GM23338 (cell line): Measurements from ENCODE around the gene DAB2. TPM values are rescaled to one million over a fixed set of nuclear protein-coding genes. Genes with fewer than 3 reads are reported as not detected.

ENCODE experiments used
- ATAC-seq: fragments of 200-7000 bp; cut with Tn5 transposase; 3 replicates; pipeline ENCODE4 v1.9.1; 2020
- DNase-seq: peaks from one replicate; pipeline ENCODE4 v3.0.0-alpha.2; 2015; ENCODE audit warnings: low spot score
- H2AFZ ChIP-seq: fragments of 200-600 bp; sonication (generic); 2 replicates; pipeline ENCODE4 v1.8.0; 2016; ENCODE audit warnings: antibody characterized with exemption, mild to moderate bottlenecking, moderate library complexity
- H3F3A ChIP-seq: fragments of 200-600 bp; sonication (generic); replicated peaks from 2 replicates; pipeline ENCODE4 v1.8.0; 2017; ENCODE audit warnings: antibody characterized with exemption, mixed run types, low read depth
- H3K27ac ChIP-seq: fragments of 200-600 bp; sonication (generic); 2 replicates; pipeline ENCODE4 v1.6.1; 2016; ENCODE audit warnings: low read depth
- H3K27me3 ChIP-seq: fragments of 200-600 bp; sonication (generic); 2 replicates; pipeline ENCODE4 v1.8.0; 2016; ENCODE audit warnings: mild to moderate bottlenecking, mixed run types, moderate library complexity; ENCODE audit not compliant: insufficient read depth
- H3K36me3 ChIP-seq: fragments of 200-600 bp; sonication (generic); 2 replicates; pipeline ENCODE4 v1.8.0; 2016; ENCODE audit warnings: mild to moderate bottlenecking; ENCODE audit not compliant: insufficient read depth
- H3K4me1 ChIP-seq: fragments of 200-600 bp; sonication (generic); 2 replicates; pipeline ENCODE4 v1.8.0; 2016; ENCODE audit warnings: mild to moderate bottlenecking, moderate library complexity; ENCODE audit not compliant: insufficient read depth
- H3K4me2 ChIP-seq: fragments of 200-600 bp; sonication (generic); 2 replicates; pipeline ENCODE4 v1.7.1; 2017; ENCODE audit warnings: mixed run types
- H3K4me3 ChIP-seq: fragments of 200-600 bp; sonication (generic); 2 replicates; pipeline ENCODE4 v1.6.1; 2016; ENCODE audit warnings: mixed run types
- H3K79me2 ChIP-seq: fragments of 200-600 bp; sonication (generic); replicated peaks from 2 replicates; pipeline ENCODE4 v1.8.0; 2017; ENCODE audit warnings: mild to moderate bottlenecking; ENCODE audit not compliant: insufficient read depth
- H3K9me2 ChIP-seq: fragments of 200-600 bp; sonication (generic); 2 replicates; pipeline ENCODE4 v1.8.0; 2017; ENCODE audit not compliant: insufficient read depth
- H4K20me1 ChIP-seq: fragments of 200-600 bp; sonication (generic); replicated peaks from 2 replicates; pipeline ENCODE4 v1.8.0; 2017; ENCODE audit warnings: mild to moderate bottlenecking; ENCODE audit not compliant: insufficient read depth
- H3K27ac Mint-ChIP-seq: 2 replicates; pipeline ENCODE4 v1.8.0; 2020; ENCODE audit warnings: inconsistent platforms, mild to moderate bottlenecking, moderate library complexity, mixed read lengths
- H3K27me3 Mint-ChIP-seq: 3 replicates; pipeline ENCODE4 v1.8.0; 2022; ENCODE audit warnings: low read depth, mild to moderate bottlenecking, moderate library complexity, mixed read lengths, inconsistent platforms; ENCODE audit not compliant: insufficient read depth, poor library complexity
- H3K36me3 Mint-ChIP-seq: 3 replicates; pipeline ENCODE4 v1.8.0; 2021; ENCODE audit warnings: low read depth, mild to moderate bottlenecking, inconsistent platforms, moderate library complexity, mixed read lengths
- H3K4me1 Mint-ChIP-seq: 3 replicates; pipeline ENCODE4 v1.8.0; 2020; ENCODE audit warnings: mild to moderate bottlenecking, inconsistent platforms, mixed read lengths
- H3K4me3 Mint-ChIP-seq: 3 replicates; pipeline ENCODE4 v1.8.0; 2021; ENCODE audit warnings: moderate library complexity, mild to moderate bottlenecking, inconsistent platforms, mixed read lengths
- H3K9me3 Mint-ChIP-seq: 3 replicates; pipeline ENCODE4 v1.8.0; 2020; ENCODE audit warnings: moderate library complexity, mild to moderate bottlenecking, inconsistent platforms, mixed read lengths
- CREB1 ChIP-seq: fragments of 250-450 bp; sonication (Bioruptor Pico); IDR thresholded peaks from 2 replicates; pipeline ENCODE4 v1.5.0; 2020; ENCODE audit warnings: low read depth, mild to moderate bottlenecking, moderate library complexity
- EZH2 ChIP-seq: fragments of 200-600 bp; sonication (generic); IDR thresholded peaks from one replicate; pipeline ENCODE4 v1.8.0; 2017; ENCODE audit warnings: antibody characterized with exemption, mild to moderate bottlenecking, low read depth; ENCODE audit not compliant: unreplicated experiment
- EZH2phosphoT487 ChIP-seq: fragments of 200-600 bp; sonication (generic); IDR thresholded peaks from one replicate; pipeline ENCODE4 v1.8.1; 2018; ENCODE audit warnings: antibody characterized with exemption; ENCODE audit not compliant: unreplicated experiment
- JUNB ChIP-seq: IDR thresholded peaks from one replicate; pipeline ENCODE4 v1.6.1; 2016; ENCODE audit warnings: antibody characterized with exemption; ENCODE audit not compliant: unreplicated experiment
- NANOG ChIP-seq: IDR thresholded peaks from 2 replicates; pipeline ENCODE4 v1.6.1; 2016; ENCODE audit warnings: antibody characterized with exemption, borderline replicate concordance
- POLR2AphosphoS5 ChIP-seq: IDR thresholded peaks from 2 replicates; pipeline ENCODE4 v1.6.1; 2016; ENCODE audit warnings: antibody characterized with exemption, low read depth
- REST ChIP-seq: IDR thresholded peaks from one replicate; pipeline ENCODE4 v1.6.1; 2018; ENCODE audit warnings: antibody characterized with exemption; ENCODE audit not compliant: unreplicated experiment
- STAT1 ChIP-seq: IDR thresholded peaks from one replicate; pipeline ENCODE4 v1.6.1; 2016; ENCODE audit warnings: antibody characterized with exemption; ENCODE audit not compliant: unreplicated experiment
- ZNF114 ChIP-seq: fragments of 250-450 bp; sonication (Bioruptor Pico); IDR thresholded peaks from 2 replicates; pipeline ENCODE4 v1.5.0; 2020; ENCODE audit warnings: mild to moderate bottlenecking, moderate library complexity
- ZNF331 ChIP-seq: fragments of 250-450 bp; sonication (Bioruptor Pico); IDR thresholded peaks from 2 replicates; pipeline ENCODE4 v1.5.0; 2020; ENCODE audit warnings: low read depth, mild to moderate bottlenecking, moderate library complexity
- polyA plus RNA-seq: library from polyadenylated mRNA; unstranded; fragments of >200 nt; fragmentation: Nextera tagmentation; extraction: Ambion mirVana; gene quantifications from 2 replicates; pipeline ENCODE4 v1.2.1, GENCODE V29; 2016
- total RNA-seq: library from RNA; depleted of rRNA; stranded (reverse); fragments of >200 nt; shearing (Covaris generic); gene quantifications from 2 replicates; pipeline ENCODE4 v1.2.3, GENCODE V29; 2014
- TF ChIP-seq, protein P1 (sequence below): fragments of 250-450 bp; sonication (Bioruptor Pico); IDR thresholded peaks from 2 replicates; pipeline ENCODE4 v1.5.0; 2020; ENCODE audit warnings: mild to moderate bottlenecking, moderate library complexity
- TF ChIP-seq, protein P2 (sequence below), 2 experiments: fragments of 200-600 bp in 1 of 2; sonication (generic) in 1 of 2; conservative IDR thresholded peaks; 2 replicates each; pipeline versions ENCODE4 v1.5.1 to v1.6.1; 2016 to 2017; ENCODE audit warnings: antibody characterized with exemption in 2 of 2, low read depth in 2 of 2, mild to moderate bottlenecking in 2 of 2, moderate library complexity in 1 of 2
- TF ChIP-seq, protein P3 (sequence below): IDR thresholded peaks from 2 replicates; pipeline ENCODE4 v1.6.1; 2016; ENCODE audit warnings: antibody characterized with exemption

DAB2 gene
- total and polyA plus RNA-seq, 2 experiments from 2014 or later, result 6.4 to 8.4 TPM

DNA sequence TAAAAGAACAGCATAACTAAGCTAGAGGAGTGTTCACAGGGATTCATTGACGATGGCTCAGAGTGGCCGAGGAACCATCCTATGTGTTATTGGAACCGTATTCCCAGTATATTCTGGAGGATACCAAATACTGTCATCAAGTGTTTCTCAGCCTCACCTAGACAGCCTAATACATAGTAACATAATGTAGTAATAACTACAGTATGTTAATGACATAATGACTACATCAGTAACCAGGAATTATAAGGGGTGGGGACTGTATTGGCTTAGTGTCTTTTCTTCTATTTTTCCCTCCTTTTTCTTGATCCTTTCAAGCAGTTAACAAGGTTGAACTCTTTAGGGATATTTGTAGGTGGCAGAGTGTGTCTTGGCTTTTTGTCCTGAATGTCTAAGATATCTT, 33.8 kb downstream of the DAB2 start:
- Histone ChIP-seq H4K20me1 (no peaks in the 10 kb centered on the region), H3K4me1 (no peaks in the 10 kb centered on the region), H3K27ac (no peak overlapping the region), H2AFZ (no peak overlapping the region), H3K79me2 (no peaks in the 10 kb centered on the region), H3K4me2 (no peak overlapping the region), H3F3A (no peaks in the 10 kb centered on the region), H3K9me2 (no peaks in the 10 kb centered on the region; the same call in 1 of the 2 replicates), H3K4me3 (no peak overlapping the region), H3K27me3 (no peaks in the 10 kb centered on the region), H3K36me3 (no peaks in the 10 kb centered on the region)
- no peak for DNase-seq
- Mint-ChIP-seq H3K36me3 (no peaks in the 10 kb centered on the region), H3K27me3 (no peaks in the 10 kb centered on the region), H3K27ac (no peak overlapping the region), H3K4me1 (peaks cover 7% of the 10 kb centered on the region; the same call in 2 of the 3 replicates), H3K9me3 (no peaks in the 10 kb centered on the region), H3K4me3 (no peak overlapping the region)
- TF ChIP-seq ZNF331 (no peak), POLR2AphosphoS5 (no peak), STAT1 (no peak), EZH2 (no peak), EZH2phosphoT487 (no peak), ZNF114 (CRISPR knock-in tag) (no peak), NANOG (no peak), CREB1 (CRISPR knock-in tag) (no peak), JUNB (no peak), REST (no peak)
- TF ChIP-seq, protein P1, sequence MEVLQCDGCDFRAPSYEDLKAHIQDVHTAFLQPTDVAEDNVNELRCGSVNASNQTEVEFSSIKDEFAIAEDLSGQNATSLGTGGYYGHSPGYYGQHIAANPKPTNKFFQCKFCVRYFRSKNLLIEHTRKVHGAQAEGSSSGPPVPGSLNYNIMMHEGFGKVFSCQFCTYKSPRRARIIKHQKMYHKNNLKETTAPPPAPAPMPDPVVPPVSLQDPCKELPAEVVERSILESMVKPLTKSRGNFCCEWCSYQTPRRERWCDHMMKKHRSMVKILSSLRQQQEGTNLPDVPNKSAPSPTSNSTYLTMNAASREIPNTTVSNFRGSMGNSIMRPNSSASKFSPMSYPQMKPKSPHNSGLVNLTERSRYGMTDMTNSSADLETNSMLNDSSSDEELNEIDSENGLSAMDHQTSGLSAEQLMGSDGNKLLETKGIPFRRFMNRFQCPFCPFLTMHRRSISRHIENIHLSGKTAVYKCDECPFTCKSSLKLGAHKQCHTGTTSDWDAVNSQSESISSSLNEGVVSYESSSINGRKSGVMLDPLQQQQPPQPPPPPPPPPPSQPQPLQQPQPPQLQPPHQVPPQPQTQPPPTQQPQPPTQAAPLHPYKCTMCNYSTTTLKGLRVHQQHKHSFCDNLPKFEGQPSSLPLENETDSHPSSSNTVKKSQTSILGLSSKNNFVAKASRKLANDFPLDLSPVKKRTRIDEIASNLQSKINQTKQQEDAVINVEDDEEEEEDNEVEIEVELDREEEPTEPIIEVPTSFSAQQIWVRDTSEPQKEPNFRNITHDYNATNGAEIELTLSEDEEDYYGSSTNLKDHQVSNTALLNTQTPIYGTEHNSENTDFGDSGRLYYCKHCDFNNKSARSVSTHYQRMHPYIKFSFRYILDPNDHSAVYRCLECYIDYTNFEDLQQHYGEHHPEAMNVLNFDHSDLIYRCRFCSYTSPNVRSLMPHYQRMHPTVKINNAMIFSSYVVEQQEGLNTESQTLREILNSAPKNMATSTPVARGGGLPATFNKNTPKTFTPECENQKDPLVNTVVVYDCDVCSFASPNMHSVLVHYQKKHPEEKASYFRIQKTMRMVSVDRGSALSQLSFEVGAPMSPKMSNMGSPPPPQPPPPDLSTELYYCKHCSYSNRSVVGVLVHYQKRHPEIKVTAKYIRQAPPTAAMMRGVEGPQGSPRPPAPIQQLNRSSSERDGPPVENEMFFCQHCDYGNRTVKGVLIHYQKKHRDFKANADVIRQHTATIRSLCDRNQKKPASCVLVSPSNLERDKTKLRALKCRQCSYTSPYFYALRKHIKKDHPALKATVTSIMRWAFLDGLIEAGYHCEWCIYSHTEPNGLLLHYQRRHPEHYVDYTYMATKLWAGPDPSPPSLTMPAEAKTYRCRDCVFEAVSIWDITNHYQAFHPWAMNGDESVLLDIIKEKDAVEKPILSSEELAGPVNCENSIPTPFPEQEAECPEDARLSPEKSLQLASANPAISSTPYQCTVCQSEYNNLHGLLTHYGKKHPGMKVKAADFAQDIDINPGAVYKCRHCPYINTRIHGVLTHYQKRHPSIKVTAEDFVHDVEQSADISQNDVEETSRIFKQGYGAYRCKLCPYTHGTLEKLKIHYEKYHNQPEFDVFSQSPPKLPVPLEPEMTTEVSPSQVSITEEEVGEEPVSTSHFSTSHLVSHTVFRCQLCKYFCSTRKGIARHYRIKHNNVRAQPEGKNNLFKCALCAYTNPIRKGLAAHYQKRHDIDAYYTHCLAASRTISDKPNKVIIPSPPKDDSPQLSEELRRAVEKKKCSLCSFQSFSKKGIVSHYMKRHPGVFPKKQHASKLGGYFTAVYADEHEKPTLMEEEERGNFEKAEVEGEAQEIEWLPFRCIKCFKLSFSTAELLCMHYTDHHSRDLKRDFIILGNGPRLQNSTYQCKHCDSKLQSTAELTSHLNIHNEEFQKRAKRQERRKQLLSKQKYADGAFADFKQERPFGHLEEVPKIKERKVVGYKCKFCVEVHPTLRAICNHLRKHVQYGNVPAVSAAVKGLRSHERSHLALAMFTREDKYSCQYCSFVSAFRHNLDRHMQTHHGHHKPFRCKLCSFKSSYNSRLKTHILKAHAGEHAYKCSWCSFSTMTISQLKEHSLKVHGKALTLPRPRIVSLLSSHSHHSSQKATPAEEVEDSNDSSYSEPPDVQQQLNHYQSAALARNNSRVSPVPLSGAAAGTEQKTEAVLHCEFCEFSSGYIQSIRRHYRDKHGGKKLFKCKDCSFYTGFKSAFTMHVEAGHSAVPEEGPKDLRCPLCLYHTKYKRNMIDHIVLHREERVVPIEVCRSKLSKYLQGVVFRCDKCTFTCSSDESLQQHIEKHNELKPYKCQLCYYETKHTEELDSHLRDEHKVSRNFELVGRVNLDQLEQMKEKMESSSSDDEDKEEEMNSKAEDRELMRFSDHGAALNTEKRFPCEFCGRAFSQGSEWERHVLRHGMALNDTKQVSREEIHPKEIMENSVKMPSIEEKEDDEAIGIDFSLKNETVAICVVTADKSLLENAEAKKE, result no peak
- TF ChIP-seq, protein P2, sequence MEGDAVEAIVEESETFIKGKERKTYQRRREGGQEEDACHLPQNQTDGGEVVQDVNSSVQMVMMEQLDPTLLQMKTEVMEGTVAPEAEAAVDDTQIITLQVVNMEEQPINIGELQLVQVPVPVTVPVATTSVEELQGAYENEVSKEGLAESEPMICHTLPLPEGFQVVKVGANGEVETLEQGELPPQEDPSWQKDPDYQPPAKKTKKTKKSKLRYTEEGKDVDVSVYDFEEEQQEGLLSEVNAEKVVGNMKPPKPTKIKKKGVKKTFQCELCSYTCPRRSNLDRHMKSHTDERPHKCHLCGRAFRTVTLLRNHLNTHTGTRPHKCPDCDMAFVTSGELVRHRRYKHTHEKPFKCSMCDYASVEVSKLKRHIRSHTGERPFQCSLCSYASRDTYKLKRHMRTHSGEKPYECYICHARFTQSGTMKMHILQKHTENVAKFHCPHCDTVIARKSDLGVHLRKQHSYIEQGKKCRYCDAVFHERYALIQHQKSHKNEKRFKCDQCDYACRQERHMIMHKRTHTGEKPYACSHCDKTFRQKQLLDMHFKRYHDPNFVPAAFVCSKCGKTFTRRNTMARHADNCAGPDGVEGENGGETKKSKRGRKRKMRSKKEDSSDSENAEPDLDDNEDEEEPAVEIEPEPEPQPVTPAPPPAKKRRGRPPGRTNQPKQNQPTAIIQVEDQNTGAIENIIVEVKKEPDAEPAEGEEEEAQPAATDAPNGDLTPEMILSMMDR (conservative IDR thresholded peaks at IDR 0.05; ENCODE audit: low read depth in 2 of 2), result no peak
- TF ChIP-seq, protein P3, sequence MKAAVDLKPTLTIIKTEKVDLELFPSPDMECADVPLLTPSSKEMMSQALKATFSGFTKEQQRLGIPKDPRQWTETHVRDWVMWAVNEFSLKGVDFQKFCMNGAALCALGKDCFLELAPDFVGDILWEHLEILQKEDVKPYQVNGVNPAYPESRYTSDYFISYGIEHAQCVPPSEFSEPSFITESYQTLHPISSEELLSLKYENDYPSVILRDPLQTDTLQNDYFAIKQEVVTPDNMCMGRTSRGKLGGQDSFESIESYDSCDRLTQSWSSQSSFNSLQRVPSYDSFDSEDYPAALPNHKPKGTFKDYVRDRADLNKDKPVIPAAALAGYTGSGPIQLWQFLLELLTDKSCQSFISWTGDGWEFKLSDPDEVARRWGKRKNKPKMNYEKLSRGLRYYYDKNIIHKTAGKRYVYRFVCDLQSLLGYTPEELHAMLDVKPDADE, result no peak
- ATAC-seq, result no peak
